Measurements from ENCODE around the gene ZKSCAN7. TPM values are rescaled to one million over a fixed set of nuclear protein-coding genes. Genes with fewer than 3 reads are reported as not detected.

The ZKSCAN7 gene
- total and polyA plus RNA-seq, 2 of the 13 experiments (the other 11 are each of a cell fraction or from before 2014, with no cell fraction given) = 2.3 to 3.8 TPM

DNA sequence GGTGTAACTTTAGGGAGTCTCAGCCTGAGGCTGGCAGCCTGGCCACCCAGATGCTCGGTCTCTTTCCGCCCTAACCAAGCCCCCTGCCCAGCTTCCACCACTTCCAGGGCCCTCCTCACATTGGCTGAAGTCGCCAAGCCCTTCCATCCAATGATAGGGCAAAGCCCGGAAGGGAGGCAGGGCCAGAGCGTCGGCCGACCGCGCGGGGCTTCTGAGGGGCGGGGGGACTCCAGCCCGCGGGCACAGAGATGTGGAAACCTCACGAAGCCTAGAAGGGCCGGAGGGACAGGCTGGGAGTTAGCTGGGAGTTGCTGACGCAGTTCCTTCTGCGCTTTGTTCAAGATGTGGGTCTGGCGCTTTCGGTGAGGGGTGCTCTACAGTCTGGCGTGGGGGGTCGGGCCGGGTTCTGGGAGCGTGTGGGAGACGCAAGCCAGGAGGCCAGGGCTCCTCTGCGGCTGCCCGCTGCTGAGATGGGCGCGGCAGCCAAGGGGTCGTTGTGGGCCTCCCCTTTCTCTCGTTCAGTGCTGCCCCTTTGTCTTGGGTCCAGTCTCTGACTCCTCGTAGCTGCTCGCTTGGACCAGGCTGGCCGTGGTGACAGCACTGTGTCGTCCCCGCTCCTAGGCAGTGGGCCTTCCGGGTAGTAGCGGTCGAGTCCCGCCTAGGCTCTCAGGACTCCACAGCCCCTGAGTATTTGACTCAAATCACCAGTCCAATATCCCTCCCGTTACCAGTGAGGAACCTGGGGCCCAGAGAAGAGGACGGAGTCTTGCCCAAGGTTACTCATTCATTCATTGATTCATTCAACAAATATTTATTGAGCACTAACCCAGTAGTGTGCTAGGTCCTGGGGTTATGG, 29.9 kb downstream of the ZKSCAN7 start, which contains the start of gene ZNF660 (continued):
- no peak for TF ChIP-seq KIAA2018 (CRISPR knock-in tag; IDR thresholded peaks at IDR 0.05; ENCODE audit: borderline replicate concordance)
- peak; percentile 73 for TF ChIP-seq POLR2G (IDR thresholded peaks at IDR 0.05; ENCODE audit: low read depth, low read length)
- no peak for TF ChIP-seq ZNF12 (CRISPR knock-in tag; IDR thresholded peaks at IDR 0.05)
- TF ChIP-seq ASH2L (IDR thresholded peaks at IDR 0.05; ENCODE audit: insufficient read length, low read depth, low read length) = peak; percentile 32
- no peak for TF ChIP-seq PPARG (CRISPR knock-in tag; conservative IDR thresholded peaks at IDR 0.05)
- no peak for TF ChIP-seq ZNF383 (CRISPR knock-in tag; IDR thresholded peaks at IDR 0.05; ENCODE audit: borderline replicate concordance)
- peak in 1 of 2 experiments; percentile 39; a peak in 1 of 4 replicates for TF ChIP-seq HMGXB4 (CRISPR knock-in tag; IDR thresholded peaks at IDR 0.05; ENCODE audit: borderline replicate concordance in 1 of 2, low read depth in 1 of 2)
- no peak for TF ChIP-seq TBX3 (IDR thresholded peaks at IDR 0.05; ENCODE audit: borderline replicate concordance)
- peak; percentile 45; the same call in 1 of the 2 replicates for TF ChIP-seq BRD4 (CRISPR knock-in tag; IDR thresholded peaks at IDR 0.05)
- TF ChIP-seq KLF11 (CRISPR knock-in tag; IDR thresholded peaks at IDR 0.05) = no peak
- TF ChIP-seq ZNF879 (CRISPR knock-in tag; IDR thresholded peaks at IDR 0.05) = no peak
